Small intestine (tissue), 7 donors: ENCODE measurements around the gene PML. TPM values are rescaled to one million over a fixed set of nuclear protein-coding genes. Genes with fewer than 3 reads are reported as not detected.
"Not testable (repeated sequence)": the region's sequence is repeated elsewhere in the genome, so short reads cannot be mapped to it uniquely, and the experiment has no call there.

Source experiments
- DNase-seq, 2 donors: peaks; one replicate each; pipeline versions ENCODE4 v3.0.0 to v3.0.0-alpha.2; 2013
- FAIRE-seq: peaks from 2 replicates; lab custom pipeline; 2012; peaks lifted over from hg19 to GRCh38; lab: Jason Lieb, UNC
- H3K27ac ChIP-seq, 3 donors: one replicate each; pipeline ENCODE4 v1.5.1; 2013; ENCODE audit warnings: low read length in 2 of 3, mild to moderate bottlenecking in 2 of 3, control low read depth in 1 of 3, inconsistent platforms in 1 of 3, low read depth in 1 of 3, moderate library complexity in 1 of 3
- H3K27me3 ChIP-seq, 3 donors: one replicate each; pipeline ENCODE4 v1.6.1; 2013; ENCODE audit warnings: low read length in 3 of 3, inconsistent platforms in 1 of 3; ENCODE audit not compliant: control insufficient read depth in 3 of 3, insufficient read depth in 3 of 3
- H3K36me3 ChIP-seq, 3 donors: one replicate each; pipeline ENCODE4 v1.6.1; 2013; ENCODE audit warnings: low read length in 3 of 3, inconsistent platforms in 1 of 3, low read depth in 1 of 3, mild to moderate bottlenecking in 1 of 3, moderate library complexity in 1 of 3; ENCODE audit not compliant: control insufficient read depth in 3 of 3, insufficient read depth in 2 of 3
- H3K4me1 ChIP-seq, 3 donors: one replicate each; pipeline ENCODE4 v1.6.1; 2013; ENCODE audit warnings: low read length in 2 of 3, inconsistent platforms in 1 of 3, low read depth in 1 of 3, mild to moderate bottlenecking in 1 of 3, moderate library complexity in 1 of 3; ENCODE audit not compliant: control insufficient read depth in 3 of 3, insufficient read depth in 2 of 3
- H3K4me3 ChIP-seq, 3 donors: one replicate each; pipeline ENCODE4 v1.5.1; 2013; ENCODE audit warnings: low read length in 3 of 3, control low read depth in 1 of 3, inconsistent platforms in 1 of 3, low read depth in 1 of 3, mild to moderate bottlenecking in 1 of 3, moderate library complexity in 1 of 3
- H3K9me3 ChIP-seq, 2 donors: one replicate each; pipeline ENCODE4 v1.6.1; 2013; ENCODE audit warnings: low read depth in 1 of 2, low read length in 1 of 2; ENCODE audit not compliant: control insufficient read depth in 2 of 2, insufficient read depth in 1 of 2
- WGBS, 3 donors: extraction: QIAGEN DNeasy Blood & Tissue Kit; methylation state at CpG; one replicate each; pipeline ENCODE4 v1.1.7; 2013; 5-methylcytosine and 5-hydroxymethylcytosine counted together
- polyA plus RNA-seq, 4 donors: library from polyadenylated mRNA; stranded (reverse) in 3 of 4; unstranded in 1 of 4; fragments of 200-250 nt in 3 of 4; fragments of 120-200 nt in 1 of 4; gene quantifications; one replicate each; pipeline versions ENCODE4 v1.2.1 to v1.2.3, GENCODE V29; 2013
- donor health status: healthy with polysubstance abuse.
- donor health status: control.
- donor health status: control.
- donor health status: Bipolar disorder and iron deficiency.
- donor health status: healthy.

PML gene
- polyA plus RNA-seq, 4 donors, result 16.5 to 31.1 (median 26.1) TPM

GRCh38 chr15:74094567-74094966, 100.1 kb downstream of the PML start:
- no CpG with 5 or more reads among the region's 2 CpGs for WGBS, 3 donors
- not testable (repeated sequence) for H3K4me3 ChIP-seq, H3K4me1 ChIP-seq, H3K27ac ChIP-seq, DNase-seq, H3K36me3 ChIP-seq, H3K27me3 ChIP-seq, H3K9me3 ChIP-seq, FAIRE-seq

- H3K27ac ChIP-seq, H3K4me1 ChIP-seq, H3K9me3 ChIP-seq, H3K27me3 ChIP-seq, H3K4me3 ChIP-seq, H3K36me3 ChIP-seq, FAIRE-seq, DNase-seq: not testable (repeated sequence)
- 72 to 80% (median 78%) methylated on average over 4 to 8 of the region's 10 CpGs for WGBS, 3 donors
Measured at GRCh38 chr15:74095610-74096009, 101.1 kb downstream of the PML start.

- not testable (repeated sequence) for H3K4me3 ChIP-seq, DNase-seq, H3K27me3 ChIP-seq, H3K36me3 ChIP-seq, H3K27ac ChIP-seq, FAIRE-seq, H3K4me1 ChIP-seq, H3K9me3 ChIP-seq
- WGBS, 3 donors, result no CpG with 5 or more reads among the region's 27 CpGs
Measured at GRCh38 chr15:74096753-74097474, 102.4 kb downstream of the PML start.

Other genes starting within 250 kb of the PML start
- 1 to 10 TPM in 3 of 4 donors, not detected in 1; 1.9 to 2.2 (median 1.9) TPM for gene INSYN1, start 241.4 kb upstream of the PML start, polyA plus RNA-seq
- not detected for gene TBC1D21, start 121.2 kb upstream of the PML start, polyA plus RNA-seq
- 1 to 10 TPM; 2.2 to 7.2 (median 4.9) TPM for gene LOXL1, start 68.3 kb upstream of the PML start, polyA plus RNA-seq
- 10 to 100 TPM in 1 of 4 donors, 1 to 10 TPM in 3; 7.8 to 22.1 (median 8.7) TPM for gene STOML1, start 2.4 kb upstream of the PML start, polyA plus RNA-seq
- under 1 TPM in 2 of 4 donors, not detected in 2; 0.01 to 0.12 TPM for gene GOLGA6A, start 87.8 kb downstream of the PML start, polyA plus RNA-seq
- 1 to 10 TPM in 2 of 4 donors, under 1 TPM in 1, not detected in 1; 0.54 to 5.7 (median 1.1) TPM for gene ISLR2, start 135.9 kb downstream of the PML start, polyA plus RNA-seq
- 10 to 100 TPM in 2 of 4 donors, 1 to 10 TPM in 1, under 1 TPM in 1; 0.45 to 10.5 (median 5.6) TPM for gene ISLR, start 179.0 kb downstream of the PML start, polyA plus RNA-seq
- gene STRA6, start 208.1 kb downstream of the PML start, polyA plus RNA-seq, result 1 to 10 TPM in 1 of 4 donors, under 1 TPM in 1, not detected in 2; 0.27 to 8.4 TPM
- 1 to 10 TPM in 1 of 4 donors, under 1 TPM in 1, not detected in 2; 0.01 to 1.1 TPM for gene CCDC33, start 241.6 kb downstream of the PML start, polyA plus RNA-seq